ENCODE results near the gene TNNI2.

- TF ChIP-seq POLR2AphosphoS5 (IDR thresholded peaks at IDR 0.05; ENCODE audit: low read depth, low read length): no peak
- TF ChIP-seq, protein P1, sequence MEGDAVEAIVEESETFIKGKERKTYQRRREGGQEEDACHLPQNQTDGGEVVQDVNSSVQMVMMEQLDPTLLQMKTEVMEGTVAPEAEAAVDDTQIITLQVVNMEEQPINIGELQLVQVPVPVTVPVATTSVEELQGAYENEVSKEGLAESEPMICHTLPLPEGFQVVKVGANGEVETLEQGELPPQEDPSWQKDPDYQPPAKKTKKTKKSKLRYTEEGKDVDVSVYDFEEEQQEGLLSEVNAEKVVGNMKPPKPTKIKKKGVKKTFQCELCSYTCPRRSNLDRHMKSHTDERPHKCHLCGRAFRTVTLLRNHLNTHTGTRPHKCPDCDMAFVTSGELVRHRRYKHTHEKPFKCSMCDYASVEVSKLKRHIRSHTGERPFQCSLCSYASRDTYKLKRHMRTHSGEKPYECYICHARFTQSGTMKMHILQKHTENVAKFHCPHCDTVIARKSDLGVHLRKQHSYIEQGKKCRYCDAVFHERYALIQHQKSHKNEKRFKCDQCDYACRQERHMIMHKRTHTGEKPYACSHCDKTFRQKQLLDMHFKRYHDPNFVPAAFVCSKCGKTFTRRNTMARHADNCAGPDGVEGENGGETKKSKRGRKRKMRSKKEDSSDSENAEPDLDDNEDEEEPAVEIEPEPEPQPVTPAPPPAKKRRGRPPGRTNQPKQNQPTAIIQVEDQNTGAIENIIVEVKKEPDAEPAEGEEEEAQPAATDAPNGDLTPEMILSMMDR (IDR thresholded peaks at IDR 0.05): no peak
- no peak for TF ChIP-seq REST (IDR thresholded peaks at IDR 0.05; ENCODE audit: insufficient read depth in 1 of 2, low read depth in 2 of 2, low read length in 1 of 2)
- no peak for TF ChIP-seq SIN3A (IDR thresholded peaks at IDR 0.05; ENCODE audit: borderline replicate concordance, insufficient read depth, low read depth, low read length)
- TF ChIP-seq TCF7L2 (IDR thresholded peaks at IDR 0.05; ENCODE audit: low read depth, low read length): no peak
Observed at GRCh38 chr11:1812801-1813200, 26.0 kb upstream of the TNNI2 start.
